Measurements from ENCODE around the gene ETV3L.
A peak's percentile ranks its signal among the peaks of the same experiment; 100 is the strongest.
"Not testable (repeated sequence)": the region's sequence is repeated elsewhere in the genome, so short reads cannot be mapped to it uniquely, and the experiment has no call there.

The ETV3L gene

DNA sequence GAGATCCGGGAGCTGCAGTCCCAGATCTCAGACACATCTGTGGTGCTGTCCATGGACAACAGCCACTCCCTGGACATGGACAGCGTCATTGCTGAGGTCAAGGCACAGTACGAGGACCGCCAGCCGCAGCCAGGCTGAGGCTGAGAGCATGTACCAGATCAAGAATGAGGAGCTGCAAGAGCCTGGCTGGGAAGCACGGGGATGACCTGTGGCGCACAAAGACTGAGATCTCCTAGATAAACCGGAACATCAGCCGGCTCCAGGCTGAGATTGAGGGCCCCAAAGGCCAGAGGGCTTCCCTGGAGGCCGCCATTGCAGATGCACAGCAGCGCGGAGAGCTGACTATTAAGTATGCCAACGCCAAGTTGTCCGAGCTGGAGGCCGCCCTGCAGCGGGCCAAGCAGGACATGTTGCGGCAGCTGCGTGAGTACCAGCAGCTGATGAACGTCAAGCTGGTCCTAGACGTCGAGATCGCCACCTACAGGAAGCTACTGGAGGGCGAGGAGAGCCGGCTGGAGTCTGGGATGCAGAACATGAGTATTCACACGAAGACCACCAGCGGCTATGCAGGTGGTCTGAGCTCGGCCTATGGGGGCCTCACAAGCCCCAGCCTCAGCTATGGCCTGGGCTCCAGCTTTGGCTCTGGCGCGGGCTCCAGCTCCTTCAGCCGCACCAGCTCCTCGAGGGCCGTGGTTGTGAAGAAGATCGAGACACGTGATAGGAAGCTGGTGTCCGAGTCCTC is 25.5 kb downstream of the ETV3L start:
- peak; percentile 74 for DNase-seq

DNA sequence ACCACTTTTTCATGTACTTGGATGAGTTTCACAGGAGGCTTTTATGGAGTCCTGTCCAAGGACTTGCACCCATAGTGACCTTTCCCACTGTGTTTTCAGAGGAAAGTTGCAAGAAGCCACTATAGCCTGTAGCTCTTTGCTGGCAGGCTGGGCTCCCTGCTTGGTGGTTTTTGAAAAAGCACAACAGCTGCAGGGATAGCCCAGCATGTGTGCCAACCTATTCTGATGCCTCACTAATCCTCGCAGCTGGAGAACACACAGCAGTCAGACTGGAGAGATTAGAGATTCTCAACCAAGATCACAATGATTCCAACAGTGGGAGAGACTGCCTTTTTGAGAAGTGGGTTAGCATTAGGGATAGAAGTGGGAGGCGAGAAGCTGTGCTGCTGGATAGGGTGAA is 30.0 kb downstream of the ETV3L start:
- DNase-seq, result no peak

DNA sequence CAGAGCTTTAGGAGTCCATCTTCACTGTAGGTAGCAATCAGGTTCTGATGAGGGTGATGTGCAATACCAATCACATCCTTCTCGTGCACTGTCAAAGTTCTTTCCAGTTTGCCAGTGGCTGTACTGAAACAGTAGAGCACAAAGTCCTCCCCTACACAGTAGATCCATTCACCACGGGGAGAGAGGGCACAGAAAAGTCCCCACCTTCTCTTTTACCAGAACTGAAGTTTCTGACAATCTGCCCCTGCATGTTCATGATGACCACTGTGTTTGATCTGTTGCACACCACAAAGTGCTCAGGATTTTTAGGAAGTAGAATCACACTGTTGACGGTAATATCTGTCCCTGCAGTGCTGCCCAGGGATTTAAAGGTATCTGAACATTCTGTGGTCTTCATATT is 40.4 kb downstream of the ETV3L start:
- DNase-seq, result not testable (repeated sequence)

DNA sequence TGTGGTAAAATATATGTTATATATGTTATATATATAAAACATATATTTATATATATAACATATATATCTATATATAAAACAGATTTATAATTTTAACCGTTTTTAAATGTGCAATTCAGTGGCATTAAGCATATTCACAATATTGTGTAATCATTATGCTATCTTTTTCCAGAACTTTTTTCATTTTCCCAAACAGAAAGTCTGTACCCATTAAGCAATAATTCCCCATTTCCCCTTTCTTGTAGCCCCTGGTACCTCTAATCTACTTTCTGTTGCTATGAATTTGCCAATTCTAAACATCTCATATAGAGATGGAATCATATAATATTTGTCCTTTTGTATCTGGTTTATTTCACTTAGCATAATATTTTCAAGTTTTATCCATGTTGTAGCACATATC is 43.3 kb downstream of the ETV3L start:
- DNase-seq, result no peak

DNA sequence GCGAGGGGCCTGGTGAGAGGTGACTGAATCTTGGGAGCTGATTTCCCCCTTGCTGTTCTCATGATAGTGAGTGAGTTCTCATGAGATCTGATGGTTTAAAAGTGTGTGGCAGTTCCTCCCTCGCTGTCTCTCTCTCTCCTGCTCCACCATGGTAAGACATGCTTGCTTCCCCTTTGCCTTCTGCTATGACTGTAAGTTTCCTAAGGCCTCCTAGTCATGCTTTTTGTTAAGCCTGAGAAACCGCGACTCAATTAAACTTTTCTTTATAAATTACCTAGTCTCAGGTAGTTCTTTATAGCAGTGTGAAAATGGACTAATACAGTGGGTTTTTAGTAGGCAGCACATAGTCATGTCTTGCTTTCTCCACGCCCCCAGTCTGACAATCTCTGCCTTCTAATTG is 43.9 kb downstream of the ETV3L start:
- not testable (repeated sequence) for DNase-seq

DNA sequence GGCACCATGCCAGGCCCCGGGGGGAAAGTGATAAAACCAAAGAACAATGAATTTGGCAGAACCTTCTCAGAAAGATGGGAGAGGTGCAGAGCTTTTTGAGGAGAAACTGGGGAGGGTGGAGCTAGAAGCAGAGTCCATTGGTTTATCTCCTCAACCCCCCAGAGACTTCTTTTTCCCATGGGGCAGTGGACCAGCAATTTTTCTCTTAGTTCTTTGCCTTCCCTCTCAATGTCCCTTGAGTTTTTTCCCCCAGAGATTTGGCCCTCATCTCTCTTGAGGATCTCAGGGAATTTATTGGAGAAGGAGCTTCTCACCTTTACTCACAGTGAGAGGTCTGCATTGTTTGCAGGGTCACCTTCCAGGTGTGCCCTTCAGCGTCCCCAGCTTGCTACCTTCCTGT is 48.8 kb downstream of the ETV3L start:
- no peak for DNase-seq

DNA sequence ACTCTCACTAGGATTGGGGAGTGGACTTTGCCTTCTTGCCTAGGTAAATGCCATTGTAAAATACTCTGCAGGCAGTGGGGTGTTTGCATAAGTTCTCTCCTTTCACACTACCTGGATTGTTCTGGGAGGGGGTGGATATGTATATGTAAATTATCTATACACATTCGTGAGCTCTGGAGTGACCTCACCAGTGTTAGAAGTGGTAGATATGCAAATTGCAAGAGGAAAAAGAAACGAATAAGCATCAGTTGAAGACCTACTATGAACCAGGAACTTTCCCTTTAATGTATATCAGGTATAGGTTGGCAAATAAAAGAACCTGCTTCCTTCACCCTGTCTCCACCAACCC is 52.6 kb downstream of the ETV3L start:
- no peak for DNase-seq

DNA sequence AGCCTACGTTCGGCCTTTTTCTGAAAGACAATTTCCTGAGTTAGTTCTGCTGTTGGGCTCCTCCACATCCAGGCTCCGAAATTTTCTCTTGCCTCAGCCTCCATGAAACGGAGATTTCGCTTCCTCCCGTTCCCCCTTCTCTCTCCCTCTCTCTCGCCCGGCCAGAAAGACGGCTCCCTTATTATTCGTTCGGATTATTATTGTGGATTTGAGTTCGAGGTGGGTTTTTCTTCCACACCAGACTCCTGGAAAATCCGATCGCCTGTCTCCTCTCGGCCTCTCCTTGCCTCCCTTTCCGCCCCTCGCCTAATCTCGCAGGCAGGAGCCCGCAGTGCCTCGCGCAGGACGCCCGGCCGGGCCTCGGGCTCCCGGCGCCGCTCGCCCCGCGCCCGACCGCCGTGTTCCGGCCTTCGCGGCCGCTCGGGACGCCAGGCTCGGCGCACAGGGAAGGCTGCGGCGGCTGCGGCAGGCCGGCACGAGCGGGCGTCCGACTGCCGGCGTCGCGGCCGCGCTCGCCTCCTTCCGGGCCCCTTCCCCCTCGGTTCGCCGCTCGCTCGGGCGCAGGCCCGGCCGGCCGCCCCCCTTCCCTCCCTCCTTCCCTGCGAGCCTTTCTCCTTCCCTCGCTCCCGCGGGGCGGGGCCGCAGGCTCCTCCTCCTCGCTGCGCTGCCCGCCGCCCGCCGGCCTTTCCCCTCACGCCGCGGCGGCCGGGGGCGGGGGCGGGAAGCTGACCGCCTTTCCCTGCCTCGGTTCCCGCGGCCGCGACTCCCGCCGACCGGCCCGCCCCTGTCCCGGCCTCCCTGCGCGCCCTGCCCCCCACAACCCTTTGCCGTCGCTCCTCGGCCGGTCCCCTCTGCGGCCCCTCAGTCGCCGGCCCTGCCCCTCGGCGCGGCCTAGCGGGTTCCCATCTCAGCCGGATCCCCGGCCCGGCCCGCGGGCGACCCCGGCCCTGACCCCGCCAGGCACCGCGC is 54.1 kb downstream of the ETV3L start, which contains the start of gene ARHGEF11:
ARHGEF11 (minus strand) TSS at position 493 of the 969 bp plus-strand sequence. CDS start 1,412 bp downstream, outside the sequence.
- DNase-seq, result peak; percentile 87

DNA sequence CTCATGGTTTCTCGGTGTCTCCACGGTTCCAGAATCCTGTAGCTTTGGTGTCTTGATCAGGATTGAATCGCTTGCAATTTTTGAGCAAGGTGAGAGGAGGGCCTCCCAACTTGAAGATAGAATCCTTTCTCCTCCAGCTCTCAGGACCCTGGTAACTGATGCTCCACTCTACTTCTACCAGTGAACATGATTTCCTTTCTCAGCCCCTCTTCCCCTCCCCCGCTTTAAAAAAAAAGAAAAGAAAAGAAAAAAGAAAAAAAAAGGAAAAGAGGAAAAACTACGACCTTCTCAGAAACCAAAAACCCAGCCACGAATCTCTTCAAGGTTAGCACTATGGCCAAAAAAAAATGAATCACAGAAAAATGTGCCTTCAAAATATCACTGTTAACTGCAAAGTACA is 55.3 kb downstream of the ETV3L start:
- no peak for DNase-seq

DNA sequence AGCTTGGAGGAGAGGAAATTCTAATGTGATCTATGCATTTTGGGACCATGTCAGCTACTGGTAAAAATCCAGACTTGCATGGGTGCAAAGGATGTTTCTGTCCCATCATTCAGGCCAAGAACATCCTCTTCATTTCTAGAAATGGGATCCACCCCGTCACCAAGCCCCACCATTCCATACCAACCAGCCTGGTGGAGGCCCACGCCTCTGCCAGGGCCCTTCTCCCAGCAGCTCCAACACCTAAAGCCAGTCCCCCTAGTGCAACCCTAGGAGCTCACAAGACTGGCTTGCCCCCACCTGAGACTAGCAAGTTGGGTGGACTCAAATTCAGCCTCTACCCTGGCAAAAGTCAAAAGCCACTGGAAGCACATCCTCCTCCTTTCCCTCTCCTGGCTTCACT is 55.9 kb downstream of the ETV3L start:
- no peak for DNase-seq

DNA sequence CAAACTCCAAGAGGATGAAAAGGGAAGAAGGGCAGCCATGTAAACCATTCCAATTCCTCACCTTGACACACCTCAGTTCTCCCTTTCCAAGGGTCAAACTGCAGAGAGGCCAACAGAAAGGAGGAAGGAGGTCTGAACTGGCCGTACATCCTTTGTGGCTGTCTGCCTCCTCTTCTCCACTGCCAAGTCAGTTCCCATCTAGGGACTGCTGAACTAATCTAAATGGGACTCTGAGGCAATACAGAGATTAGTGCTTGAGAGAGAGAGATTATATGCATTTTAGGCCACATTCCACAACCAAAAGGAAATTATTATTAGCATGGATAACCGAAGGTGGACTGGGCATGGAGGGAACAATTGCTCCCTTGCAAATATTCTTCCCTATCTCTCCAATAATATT is 56.8 kb downstream of the ETV3L start:
- DNase-seq, result no peak

Measured in NCI-H1092 (cell line).